GM19372 (cell line): Measurements from ENCODE around the gene NSUN7.
"Not testable (repeated sequence)": the region's sequence is repeated elsewhere in the genome, so short reads cannot be mapped to it uniquely, and the experiment has no call there.

Source experiments
- ATAC-seq: cut with Tn5 transposase; IDR thresholded peaks from one replicate; pipeline ENCODE4 v1.9.1; 2021; ENCODE audit warnings: mild to moderate bottlenecking, low read depth, moderate library complexity; ENCODE audit not compliant: unreplicated experiment

Gene NSUN7

DNA sequence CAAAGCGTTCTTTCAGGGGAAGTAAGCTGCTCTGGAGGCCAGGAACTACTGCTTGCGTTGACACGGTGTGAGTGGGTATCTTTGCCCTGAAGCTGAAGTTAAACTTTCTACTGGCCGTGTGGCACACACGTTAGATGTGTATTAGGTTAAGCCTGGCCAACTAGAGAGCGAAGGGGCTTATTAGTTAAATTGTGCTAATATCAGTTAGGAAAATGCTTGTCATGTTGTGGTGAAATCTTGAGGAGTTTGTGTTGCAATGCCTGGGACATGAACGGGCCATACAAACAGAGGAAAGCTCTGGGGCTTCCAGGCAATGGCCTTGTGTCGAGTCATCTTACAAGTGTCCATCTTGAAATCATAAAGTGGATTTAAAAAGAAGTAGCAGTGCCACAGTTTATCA is 62.6 kb downstream of the NSUN7 start:
- ATAC-seq: no peak

DNA sequence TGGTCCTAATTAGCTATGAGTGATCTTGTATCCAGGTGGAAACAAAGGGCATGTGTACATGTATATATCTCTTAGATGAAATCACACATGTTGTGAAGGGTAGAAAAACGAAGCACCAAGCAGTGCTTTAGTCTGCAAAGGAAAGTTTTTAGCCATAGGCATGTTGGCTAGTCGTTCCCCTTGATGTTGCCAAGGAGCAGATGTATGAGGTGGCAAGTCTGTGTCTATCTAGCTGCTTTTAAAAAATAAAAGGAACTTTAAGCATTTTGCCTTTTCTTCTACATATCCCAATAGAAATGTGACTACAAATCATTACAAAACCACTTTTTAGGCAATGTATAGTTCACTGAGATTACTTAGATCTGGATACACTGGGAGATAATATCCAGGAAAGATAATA is 63.1 kb downstream of the NSUN7 start:
- ATAC-seq: no peak

DNA sequence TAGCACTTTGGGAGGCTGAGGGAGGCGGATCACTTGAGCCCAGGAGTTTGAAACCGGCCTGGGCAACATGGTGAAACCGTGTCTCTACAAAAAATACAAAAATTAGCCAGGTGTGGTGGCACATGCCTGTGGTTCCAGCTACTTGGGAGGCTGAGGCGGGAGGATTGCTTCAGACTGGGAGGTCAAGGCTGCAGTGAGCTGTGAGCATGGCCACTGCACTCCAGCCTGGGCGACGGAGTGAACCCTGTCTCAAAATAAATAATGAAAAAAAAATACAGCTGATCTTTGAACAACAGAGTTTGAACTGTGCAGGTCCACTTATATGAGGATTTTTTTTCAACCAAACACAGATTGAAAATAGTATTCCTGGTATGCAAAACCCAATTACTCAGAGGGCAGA is 67.4 kb downstream of the NSUN7 start:
- ATAC-seq: not testable (repeated sequence)

DNA sequence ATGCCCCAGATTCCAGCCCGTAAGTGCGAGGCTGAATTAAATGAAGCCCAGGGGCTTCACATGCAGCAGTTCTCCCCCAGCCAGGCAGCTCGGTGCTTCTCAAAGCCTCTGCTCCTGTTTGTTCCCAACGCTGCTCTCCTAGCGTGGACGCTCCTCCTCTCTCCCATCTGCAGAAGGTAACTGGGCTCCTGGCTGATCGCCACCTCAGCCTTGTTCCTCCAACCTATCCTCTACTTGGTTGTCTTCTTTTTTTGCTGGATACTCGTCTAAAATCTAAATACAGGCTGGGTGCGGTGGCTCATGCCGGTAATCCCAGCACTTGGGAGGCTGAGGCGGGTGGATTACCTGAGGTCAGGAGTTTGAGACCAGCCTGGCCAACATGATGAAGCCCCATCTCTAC is 70.3 kb downstream of the NSUN7 start:
- ATAC-seq: no peak

DNA sequence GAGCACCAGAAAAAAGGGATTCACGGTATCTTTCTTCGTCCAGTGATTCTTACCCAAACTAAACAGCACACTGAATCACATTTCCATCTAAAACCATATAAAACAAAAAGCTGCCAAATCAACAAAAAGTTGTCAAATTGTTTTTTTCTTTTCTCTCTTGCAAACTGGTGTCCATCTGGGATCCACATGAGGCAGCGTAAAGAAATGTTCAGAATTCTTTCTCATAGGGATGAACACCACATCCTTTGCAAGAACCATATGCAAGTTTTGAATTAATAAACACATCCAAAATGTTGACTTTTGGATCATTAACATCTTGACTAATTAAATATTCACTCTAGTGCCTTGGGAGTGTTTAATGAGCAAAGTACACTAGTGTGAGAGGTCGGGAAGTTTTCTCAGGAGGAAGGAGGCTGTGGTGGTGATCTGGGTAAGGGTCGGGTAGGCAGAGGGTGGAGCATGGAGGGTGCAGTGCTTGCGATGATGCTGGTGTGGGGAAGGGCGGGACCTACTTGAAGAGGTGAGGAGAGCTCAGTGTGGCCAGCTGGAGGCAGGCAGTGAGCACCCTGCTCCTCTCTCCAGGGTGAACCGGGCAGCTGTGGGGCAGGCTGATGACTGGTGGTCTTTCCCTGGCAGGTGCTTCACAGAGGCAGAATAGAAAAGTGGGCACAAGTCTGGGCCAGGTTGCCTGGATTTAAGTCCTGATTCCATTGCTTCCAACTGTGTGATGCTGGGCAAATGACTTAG is 72.8 kb downstream of the NSUN7 start:
- ATAC-seq: no peak

DNA sequence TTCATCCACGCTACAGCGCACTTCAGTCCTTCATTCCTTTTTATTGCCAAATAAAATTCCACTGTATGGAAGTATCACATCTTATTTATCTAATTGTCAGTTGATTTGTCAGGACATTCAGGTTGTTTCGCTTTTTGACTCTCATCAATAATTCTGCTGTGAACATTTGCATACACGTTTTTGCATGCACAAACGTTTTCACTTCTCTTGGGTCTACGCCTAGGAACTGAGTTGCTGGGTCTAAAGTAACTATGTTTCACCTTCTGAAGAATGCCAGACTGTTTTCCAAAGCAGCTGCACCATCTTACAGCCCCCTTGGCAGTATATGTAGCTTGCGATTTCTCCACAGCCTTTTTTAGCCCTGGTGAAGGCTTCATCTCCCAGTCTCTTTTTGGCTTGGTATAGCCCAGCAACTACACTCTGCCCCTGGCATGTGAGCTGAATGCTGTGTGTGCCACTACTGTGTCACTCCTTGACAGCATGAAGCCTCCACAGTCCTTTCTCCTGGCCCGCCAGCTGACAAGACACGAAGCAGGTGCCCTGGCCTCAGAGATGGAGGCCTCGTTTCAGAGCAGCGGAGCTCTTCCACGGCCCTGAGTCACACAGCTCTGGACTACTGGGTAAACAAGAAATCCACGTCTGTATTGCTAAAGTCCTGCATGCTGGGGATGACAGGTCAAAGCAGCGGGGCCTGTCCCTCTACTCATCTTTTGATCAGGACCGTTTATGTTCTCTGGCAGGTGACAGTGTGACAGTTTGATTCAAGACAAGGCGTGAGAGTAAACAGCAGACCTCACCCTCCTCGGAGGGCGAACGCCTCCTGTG is 75.5 kb downstream of the NSUN7 start:
- no peak for ATAC-seq

DNA sequence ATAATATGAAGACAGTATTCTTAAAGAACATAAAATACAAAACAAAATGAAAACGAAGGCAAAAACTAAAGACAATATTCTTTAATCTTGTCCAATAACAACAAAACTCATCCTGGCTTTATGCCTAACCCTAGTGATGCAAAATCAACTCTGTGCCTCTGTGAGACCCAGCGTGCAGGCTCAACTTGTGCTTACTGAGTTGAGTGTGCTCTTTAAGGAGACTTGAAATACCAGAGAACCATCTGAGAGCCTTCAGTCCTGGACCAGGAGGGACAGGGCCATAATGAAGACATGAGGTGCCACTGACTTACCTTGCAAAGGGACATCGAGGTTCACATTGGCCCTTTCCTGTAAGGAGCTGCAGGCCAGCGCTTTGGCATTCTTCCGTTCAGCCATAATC is 77.1 kb downstream of the NSUN7 start:
- ATAC-seq: no peak

DNA sequence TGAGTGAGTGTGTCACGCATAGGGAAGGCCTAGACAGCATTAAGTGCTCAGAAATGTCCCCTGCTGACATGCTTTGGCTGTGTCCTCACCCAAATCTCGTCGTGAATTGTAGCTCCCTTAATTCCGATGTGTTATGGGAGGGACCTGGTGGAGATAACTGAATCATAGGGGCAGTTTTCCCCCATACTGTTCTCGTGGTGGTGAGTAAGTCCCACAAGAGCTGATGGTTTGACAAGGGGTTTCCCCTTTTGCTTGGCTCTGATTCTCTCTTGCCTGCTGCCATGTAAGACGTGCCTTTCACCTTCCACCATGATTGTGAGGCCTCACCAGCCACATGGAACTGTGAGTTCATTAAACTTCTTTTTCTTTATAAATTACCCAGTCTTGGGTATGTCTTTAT is 78.0 kb downstream of the NSUN7 start:
- ATAC-seq: no peak

DNA sequence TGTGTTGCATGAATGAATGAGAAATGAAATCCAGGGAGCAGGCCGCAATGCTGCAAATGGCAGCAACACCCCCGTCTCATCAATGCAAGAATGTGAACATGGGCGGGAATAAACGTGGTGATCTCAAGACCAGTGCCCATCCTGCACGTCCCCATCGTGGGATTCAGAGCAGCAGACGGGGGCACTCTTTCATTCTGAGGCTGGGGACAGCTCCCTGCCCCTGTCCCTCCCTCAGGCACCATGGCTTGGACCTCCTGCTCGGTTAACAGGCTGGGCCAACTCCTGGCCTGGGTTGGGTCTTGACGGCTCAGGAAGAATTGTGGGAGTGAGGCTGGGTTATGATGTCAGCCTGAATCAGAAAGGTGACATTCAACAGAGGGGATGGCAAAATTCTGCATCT is 78.9 kb downstream of the NSUN7 start:
- no peak for ATAC-seq

DNA sequence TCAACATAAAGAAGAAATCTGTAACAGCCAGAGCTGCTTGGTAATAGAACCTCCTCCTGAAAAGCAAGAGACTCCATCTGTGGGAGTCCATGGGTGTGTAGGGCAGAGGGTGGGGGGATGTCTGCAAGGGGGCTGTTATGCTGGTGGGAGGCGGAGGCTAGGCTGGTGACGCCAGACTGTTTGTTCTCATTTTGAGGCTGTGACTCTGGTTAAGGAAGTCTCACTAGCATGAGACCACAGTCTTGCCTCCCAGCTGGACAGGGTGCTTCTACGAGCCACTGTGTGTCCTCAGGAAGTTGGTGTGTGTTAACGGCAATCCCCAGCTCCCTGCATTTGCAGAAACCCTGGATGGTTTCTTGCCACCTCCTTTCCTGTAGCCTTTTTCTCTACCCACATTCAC is 79.8 kb downstream of the NSUN7 start:
- ATAC-seq: no peak

DNA sequence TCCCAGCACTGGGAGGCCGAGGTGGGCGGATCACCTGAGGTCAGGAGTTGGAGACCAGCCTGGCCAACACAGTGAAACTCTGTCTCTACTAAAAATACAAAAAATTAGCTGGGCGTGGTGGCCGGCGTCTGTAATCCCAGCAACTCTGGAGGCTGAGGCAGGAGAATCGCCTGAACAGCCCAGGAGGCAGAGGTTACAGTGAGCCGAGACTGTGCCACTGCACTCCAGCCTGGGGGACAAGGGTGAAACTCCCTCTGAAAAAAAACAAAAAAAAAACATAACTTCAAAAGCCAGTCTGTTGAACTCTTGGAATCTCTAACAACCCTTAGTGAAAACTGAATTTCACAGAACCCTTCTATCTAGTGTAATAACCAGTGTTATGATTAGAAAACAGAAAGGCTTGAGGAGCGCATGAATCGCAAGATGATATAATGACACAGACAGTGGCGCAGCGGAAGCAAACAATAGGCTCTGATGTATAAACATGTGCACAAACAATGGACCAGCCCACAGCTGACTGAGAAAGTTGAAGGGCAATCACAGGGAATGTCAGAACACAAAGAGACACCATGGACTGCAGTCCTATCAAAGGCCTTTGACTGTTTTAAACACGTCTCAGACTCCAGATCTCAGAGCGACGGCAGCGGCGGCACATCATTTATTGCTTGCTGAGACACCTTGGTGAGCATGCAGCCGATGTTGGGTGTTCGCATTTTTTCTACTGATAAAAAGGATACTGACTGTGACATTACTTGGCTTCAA is 81.6 kb downstream of the NSUN7 start:
- ATAC-seq: no peak

DNA sequence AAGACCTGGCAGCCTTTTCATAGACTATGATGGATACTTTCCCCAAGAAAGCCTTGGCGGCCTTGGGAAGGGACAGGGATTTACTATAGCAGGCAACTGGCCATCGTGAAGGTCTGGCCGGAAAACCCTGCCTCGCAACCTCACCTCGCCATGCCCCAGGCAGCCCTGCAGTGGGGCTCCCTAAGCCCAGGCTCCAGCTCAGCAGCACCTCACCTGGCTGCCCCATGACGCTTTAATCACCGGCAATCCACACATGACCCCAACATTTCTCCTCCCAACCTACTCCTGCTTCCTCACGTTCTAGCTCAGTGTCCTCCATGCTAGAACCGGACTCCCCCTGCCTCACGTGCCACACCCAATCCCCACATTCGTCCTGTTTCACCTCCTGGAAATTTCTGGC is 82.4 kb downstream of the NSUN7 start:
- ATAC-seq: no peak

DNA sequence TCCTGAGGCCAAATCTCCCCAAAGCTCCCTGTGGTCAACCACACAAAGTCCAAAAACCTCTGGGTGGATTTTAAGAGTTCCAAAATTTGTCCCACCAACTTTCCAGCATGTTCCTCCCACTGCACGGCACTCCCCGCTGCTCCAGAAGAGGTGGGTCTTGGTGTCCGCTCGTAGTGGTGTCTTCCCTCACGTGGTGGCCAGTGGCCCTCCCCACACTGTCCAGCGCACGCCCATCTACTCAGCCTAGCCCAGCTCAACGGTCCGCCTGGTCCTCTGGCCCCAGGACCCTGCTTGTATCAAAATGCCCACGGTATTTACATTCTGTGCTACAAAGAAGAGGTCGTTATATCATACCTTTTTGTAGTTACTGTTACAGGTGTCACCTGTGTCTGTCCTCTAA is 83.5 kb downstream of the NSUN7 start:
- no peak for ATAC-seq

DNA sequence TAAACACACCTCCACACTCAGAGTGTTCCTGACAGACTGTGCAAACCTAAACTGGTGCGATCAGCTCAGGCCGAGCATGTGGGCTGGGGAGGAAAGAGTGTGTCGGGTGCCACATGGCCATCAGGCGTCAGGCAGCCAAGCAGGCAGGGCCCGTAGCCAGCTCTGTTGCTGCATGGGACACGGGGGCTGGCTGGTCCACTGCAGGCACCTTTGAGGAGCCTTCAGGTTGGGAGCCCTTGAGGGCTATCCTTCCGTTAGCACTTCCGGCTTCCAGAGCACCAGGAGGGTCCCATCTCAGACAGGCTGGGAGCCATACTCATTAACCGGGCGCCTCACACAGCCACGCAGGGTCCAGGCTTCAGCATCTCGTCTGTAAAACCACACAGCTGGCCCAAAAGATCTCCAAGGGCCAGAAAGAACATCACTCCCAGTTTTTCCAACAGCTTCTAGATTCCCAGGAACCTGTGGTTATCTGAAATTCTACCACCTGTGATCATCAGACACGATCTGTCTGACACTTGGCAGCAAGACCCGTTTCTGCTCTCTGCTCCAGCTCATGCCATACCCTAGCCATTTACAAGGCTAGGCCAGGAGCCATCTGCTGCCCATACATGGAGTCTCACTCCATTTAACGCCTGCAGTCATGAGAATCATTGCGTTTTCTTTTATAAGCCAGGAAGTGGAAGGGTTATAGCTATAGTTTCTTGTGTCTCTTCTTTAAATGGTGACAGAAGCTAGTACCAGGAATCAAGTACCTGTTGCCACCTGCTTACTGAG is 87.5 kb downstream of the NSUN7 start:
- no peak for ATAC-seq

DNA sequence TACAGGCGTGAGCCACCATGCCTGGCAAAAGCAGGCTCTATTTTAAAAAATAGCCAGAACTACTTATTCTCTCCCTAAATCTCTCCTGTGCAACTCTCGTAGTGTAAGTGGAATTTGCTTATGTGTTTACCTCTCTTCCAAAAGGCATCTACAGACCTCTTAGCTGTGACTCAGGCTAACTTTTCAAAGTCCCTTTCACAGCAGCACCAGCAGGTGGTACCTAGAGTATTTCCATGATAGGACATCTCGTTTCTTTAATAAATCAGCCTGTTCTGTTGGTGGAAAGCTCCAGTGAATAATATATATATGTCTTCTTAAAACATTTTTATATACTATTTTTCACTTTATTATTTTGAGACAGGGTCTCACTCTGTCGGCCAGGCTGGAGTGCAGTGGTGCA is 89.0 kb downstream of the NSUN7 start:
- ATAC-seq: no peak

DNA sequence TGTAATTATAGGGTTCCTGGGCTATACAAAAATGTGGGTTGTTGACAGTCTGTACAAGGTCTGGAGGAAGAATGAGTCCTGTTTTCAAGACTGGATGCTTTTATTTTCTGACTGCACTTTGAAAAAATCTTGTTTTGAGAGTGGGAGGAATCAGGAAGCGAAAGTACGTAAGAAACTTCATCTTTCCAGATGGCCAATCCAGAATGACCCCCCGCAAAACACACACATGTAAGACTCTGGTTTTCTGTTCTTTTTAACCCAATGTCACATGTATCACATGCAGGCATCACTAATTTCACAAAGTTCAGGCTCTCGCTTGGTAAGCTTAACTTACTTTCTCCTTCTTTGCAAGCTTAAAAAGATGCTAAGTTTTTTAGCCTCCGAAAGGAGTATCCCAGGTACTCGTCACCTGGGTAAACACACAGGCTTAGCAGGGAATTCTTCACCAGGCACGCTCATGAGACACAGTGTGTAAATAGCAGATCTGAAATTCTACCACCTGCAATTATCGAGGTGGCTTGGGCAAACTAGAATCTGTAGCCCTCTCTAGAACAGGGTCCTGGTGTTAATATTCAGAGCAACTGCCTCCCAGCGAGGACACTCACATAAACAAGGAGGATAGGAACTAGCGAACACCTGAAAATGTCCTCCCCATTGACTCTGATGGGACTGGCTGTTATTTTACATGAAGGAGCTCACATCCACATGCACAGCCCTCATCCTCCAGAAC is 90.7 kb downstream of the NSUN7 start:
- ATAC-seq: peak; percentile 34

DNA sequence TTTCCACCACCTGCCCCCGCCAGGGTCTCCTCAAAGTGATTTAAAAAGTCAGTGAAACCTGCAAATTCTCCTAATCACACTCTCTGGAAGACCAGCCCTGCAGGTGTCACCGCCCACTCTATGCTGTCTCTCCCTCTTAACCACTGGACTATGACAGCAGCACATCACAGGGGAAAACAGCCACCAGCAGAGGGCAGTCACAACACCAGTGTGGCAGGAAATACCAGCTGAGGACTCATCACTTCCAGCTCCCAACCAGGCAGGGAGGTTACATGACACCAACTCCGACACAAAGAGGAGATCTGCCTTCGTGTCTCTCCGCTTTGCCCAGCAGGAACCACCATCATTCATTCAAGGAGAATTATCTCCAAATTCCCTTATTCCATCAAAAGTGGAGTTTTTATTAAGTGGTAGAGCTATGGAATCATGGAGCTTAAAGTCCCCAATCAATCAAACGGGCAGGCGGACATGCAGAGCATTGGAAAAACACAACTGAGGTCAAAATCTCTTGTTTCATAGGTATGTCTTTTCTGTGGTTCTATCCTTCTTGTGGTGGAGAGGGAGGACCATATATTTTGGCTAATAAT is 91.3 kb downstream of the NSUN7 start:
- ATAC-seq: peak; percentile 66

DNA sequence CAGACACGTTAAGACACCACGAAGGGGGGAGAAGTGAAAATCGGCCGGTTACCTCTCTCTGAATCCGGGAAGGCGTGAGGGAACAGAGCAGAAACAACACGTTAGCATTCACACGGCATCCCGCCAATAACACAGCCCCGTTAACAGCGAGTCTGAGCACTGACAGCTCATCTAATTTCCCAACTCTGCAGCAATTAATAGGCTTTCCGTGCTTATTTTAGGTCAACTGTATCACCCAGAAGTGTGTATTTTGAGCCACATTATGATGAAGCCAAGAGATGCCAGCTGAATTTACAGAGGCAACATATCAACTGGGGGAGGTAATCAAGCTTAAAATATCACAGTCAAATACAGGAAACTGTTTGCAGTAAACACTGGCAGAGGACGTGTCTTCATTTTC is 92.6 kb downstream of the NSUN7 start:
- no peak for ATAC-seq

DNA sequence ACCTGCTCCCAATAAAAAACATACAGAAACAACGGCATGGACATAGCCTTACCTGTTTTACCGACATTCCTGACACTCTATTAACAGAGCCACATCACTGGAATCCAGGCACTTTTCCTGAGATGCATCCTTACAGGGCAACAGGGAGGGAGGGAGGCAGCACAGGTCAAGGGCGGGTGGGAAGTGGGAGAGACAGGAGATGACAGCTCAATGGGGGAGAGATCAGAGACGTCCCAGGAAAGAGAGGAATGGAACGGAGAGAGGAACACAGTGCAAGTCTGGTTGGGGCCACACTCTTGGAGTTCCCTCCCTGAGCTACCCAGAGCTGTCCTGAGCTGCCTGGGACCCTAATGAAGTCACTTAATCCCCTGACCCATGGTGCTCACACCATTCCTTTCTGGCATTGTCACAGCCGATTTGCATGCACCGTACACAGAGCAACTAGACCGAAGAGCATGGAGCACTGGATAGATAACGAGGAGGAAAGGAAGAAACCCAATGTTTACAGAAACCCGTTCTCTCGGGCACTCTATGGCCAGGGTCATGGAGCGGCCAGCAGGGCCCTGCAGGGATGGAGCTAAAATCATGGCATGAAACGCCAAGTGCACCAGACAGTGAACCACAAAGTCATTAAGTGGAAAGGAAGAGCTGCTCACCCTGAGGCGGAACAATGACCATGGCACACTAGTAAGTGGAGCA is 93.1 kb downstream of the NSUN7 start:
- no peak for ATAC-seq
